ENCODE results near the gene LCN6.
A peak's percentile ranks its signal among the peaks of the same experiment; 100 is the strongest.
"Not testable (repeated sequence)": the region's sequence is repeated elsewhere in the genome, so short reads cannot be mapped to it uniquely, and the experiment has no call there.

LCN6 gene

GRCh38 chr9:136711219-136711648 lies 37.1 kb downstream of the LCN6 start:
- DNase-seq (ENCODE audit: low read depth in 2 of 2, low spot score in 1 of 2) = not testable (repeated sequence)

GRCh38 chr9:136710543-136710942 lies 37.8 kb downstream of the LCN6 start:
- no peak for DNase-seq (ENCODE audit: low read depth in 2 of 2, low spot score in 1 of 2)

- no peak for DNase-seq (ENCODE audit: low read depth in 2 of 2, low spot score in 1 of 2)
Measured at GRCh38 chr9:136709454-136710109, 38.7 kb downstream of the LCN6 start.

GRCh38 chr9:136707849-136708517 lies 40.3 kb downstream of the LCN6 start:
- DNase-seq (ENCODE audit: low read depth in 2 of 2, low spot score in 1 of 2) = no peak

GRCh38 chr9:136707011-136707410 lies 41.3 kb downstream of the LCN6 start:
- no peak for DNase-seq (ENCODE audit: low read depth in 2 of 2, low spot score in 1 of 2)

GRCh38 chr9:136705564-136705963 lies 42.8 kb downstream of the LCN6 start:
- DNase-seq (ENCODE audit: low read depth in 2 of 2, low spot score in 1 of 2) = no peak

- DNase-seq (ENCODE audit: low read depth in 2 of 2, low spot score in 1 of 2) = not testable (repeated sequence)
Measured at GRCh38 chr9:136704741-136705140, 43.6 kb downstream of the LCN6 start.

GRCh38 chr9:136703276-136703860 lies 45.0 kb downstream of the LCN6 start:
- DNase-seq (ENCODE audit: low read depth in 2 of 2, low spot score in 1 of 2) = no peak

GRCh38 chr9:136701668-136702053 lies 46.7 kb downstream of the LCN6 start:
- DNase-seq (ENCODE audit: low read depth in 2 of 2, low spot score in 1 of 2) = no peak

GRCh38 chr9:136700959-136701667 lies 47.2 kb downstream of the LCN6 start:
- DNase-seq (ENCODE audit: low read depth in 2 of 2, low spot score in 1 of 2) = peak in 1 of 2 donors; percentile 11

GRCh38 chr9:136700304-136700703 lies 48.0 kb downstream of the LCN6 start:
- DNase-seq (ENCODE audit: low read depth in 2 of 2, low spot score in 1 of 2) = no peak

- no peak for DNase-seq (ENCODE audit: low read depth in 2 of 2, low spot score in 1 of 2)
Measured at GRCh38 chr9:136698635-136699246, 49.6 kb downstream of the LCN6 start.

GRCh38 chr9:136697821-136698526 lies 50.4 kb downstream of the LCN6 start:
- no peak for DNase-seq (ENCODE audit: low read depth in 2 of 2, low spot score in 1 of 2)

- DNase-seq (ENCODE audit: low read depth in 2 of 2, low spot score in 1 of 2) = no peak
Measured at GRCh38 chr9:136697146-136697820, 51.0 kb downstream of the LCN6 start.

GRCh38 chr9:136696502-136696901 lies 51.8 kb downstream of the LCN6 start:
- no peak for DNase-seq (ENCODE audit: low read depth in 2 of 2, low spot score in 1 of 2)

- no peak for DNase-seq (ENCODE audit: low read depth in 2 of 2, low spot score in 1 of 2)
Measured at GRCh38 chr9:136695955-136696354, 52.4 kb downstream of the LCN6 start.

- no peak for DNase-seq (ENCODE audit: low read depth in 2 of 2, low spot score in 1 of 2)
Measured at GRCh38 chr9:136695435-136695895, 52.9 kb downstream of the LCN6 start.

- no peak for DNase-seq (ENCODE audit: low read depth in 2 of 2, low spot score in 1 of 2)
Measured at GRCh38 chr9:136694872-136695247, 53.5 kb downstream of the LCN6 start.

- DNase-seq (ENCODE audit: low read depth in 2 of 2, low spot score in 1 of 2) = no peak
Measured at GRCh38 chr9:136694163-136694871, 54.0 kb downstream of the LCN6 start.
